T47D (cell line): Measurements from ENCODE around the gene NEMP1.
"Not testable (repeated sequence)": the region's sequence is repeated elsewhere in the genome, so short reads cannot be mapped to it uniquely, and the experiment has no call there.

Experiments
- DNase-seq, 2 experiments: peaks; one replicate each; pipeline versions ENCODE4 v3.0.0 to v3.0.0-alpha.2; 2011 to 2012; ENCODE audit warnings: low read depth in 1 of 2, low spot score in 1 of 2
- JUND ChIP-seq: IDR thresholded peaks from 2 replicates; pipeline ENCODE4 v1.6.1; 2012; ENCODE audit warnings: low read depth
- in situ Hi-C: cut with HindIII; loops from 2 replicates; pipeline ENCODE4 v1.10.0; 2016; ENCODE audit warnings: low sequenced_read_pairs, low pct_unique_long_range_greater_than_20kb

The NEMP1 gene

DNA sequence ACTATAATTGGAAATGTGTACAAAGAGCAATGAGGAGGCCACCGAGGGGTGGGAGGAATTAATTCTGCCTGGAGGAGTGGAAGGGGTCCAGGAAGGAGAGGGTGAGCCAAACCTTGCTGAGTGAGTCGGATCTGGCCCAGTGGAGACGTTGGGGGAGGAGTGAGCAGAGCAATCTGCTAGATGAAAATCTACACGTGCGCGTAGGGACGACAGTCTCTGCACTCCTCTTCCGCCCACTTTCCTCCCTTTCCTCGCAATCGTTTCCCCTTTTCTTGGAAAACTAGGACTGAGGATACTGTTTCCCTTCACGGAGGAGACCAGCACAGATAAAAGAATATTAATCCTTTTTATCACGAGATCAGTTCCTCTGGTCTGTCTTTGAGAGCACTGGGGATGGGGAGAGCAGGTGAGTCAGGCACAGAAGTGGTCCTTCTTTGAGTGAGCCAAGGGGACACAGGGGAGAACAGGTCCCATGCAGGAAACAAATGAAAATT lies 7.5 kb upstream of the NEMP1 start:
- in situ Hi-C loops = no loop called here
- DNase-seq = no peak
- no peak for TF ChIP-seq JUND

DNA sequence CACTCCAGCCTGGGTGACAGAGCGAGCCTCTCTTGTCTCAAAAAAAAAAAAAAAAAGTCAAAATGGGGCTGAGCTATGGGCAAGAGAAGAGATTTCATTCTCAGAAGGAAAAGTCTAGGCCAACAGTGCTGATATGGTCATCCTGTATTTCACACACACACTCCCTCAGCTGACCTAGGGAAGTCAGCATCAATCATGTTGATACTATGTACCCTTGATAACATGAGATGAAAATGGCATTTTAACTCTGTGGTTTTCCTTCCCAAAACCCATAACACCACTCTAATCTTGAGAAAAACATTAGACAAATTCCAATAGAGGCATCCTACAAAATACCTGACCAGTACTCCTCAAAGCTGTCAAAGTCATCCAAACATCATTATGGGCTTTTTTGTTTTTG lies 2.3 kb upstream of the NEMP1 start:
- no peak for DNase-seq
- TF ChIP-seq JUND = no peak
- in situ Hi-C loops = no loop called here

DNA sequence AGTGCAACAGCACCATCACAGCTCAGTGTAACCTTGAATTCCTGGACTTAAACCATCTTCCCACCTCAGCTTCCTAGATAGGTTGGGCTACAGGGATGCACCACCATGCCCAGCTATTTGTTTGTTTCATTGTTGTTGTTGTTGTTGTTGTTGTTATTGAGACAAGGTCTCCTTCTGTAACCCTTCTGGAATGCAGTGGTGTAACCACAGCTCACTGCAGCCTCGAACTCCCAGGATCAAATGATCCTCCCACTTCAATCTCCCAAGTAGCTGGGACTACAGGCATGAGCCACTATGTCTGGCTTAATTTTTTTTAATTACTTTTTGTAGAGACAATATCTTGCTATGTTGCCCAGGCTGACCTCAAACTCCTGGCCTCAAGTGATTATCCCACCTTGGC lies 1.2 kb upstream of the NEMP1 start:
- in situ Hi-C loops = no loop called here
- no peak for DNase-seq
- no peak for TF ChIP-seq JUND

DNA sequence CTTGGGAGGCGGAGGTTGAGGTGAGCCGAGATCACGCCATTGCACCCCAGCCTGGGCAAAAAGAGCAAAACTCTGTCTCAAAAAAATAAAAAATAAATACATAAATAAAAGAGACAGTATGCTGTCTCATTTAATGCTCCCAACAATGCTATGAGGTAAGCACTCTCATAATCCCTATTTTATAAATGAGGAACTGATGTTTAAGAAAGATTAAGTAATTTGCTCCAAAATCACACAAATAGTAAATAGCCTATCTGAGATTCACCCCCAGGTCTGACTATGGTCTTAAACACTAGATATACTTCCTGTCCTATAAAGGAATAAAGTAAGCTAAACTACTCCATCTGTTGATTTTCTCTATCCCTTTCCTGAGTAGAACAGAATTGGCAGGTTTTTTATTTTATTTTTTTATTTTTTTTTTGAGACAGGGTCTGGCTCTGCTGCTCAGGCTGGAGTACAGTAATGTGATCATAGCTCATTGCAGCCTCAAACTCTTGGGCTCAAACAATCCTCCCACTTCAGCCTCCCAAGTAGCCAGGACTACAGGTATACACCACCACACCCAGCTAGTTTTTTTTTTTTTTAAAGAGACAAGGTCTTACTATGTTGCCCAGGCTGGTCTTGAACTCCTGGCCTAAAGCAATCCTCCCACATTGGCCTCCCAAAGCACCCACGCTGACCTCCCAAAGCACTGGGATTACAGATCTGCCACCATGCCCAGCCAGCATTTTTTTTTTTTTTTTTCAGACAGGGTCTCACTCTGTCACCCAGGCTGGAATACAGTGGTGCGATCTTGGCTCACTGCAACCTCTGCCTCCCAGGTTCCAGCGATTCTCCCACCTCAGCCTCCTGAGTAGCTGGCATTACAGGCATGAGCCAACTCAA lies 4.8 kb downstream of the NEMP1 start:
- in situ Hi-C loops, DNase-seq: not testable (repeated sequence)

DNA sequence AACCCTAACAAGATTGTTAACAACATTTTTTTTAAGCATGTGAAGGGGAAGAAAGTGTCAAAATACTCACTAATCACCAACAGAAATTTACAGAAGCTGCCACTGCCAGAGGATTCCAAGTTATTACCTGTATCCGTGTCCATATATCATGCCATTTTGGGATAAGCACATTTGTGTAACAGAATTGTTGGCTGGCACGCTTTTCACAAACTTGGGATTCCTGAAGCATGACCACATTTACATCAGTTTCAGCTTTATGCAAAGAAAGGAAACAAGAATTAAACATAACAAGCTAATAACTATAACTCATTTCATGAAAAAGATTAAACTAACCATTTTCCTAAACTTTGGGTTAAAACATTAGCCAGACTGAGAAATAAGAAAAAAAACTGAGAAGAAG lies 5.9 kb downstream of the NEMP1 start:
- in situ Hi-C loops = no loop called here
- TF ChIP-seq JUND = no peak
- no peak for DNase-seq

DNA sequence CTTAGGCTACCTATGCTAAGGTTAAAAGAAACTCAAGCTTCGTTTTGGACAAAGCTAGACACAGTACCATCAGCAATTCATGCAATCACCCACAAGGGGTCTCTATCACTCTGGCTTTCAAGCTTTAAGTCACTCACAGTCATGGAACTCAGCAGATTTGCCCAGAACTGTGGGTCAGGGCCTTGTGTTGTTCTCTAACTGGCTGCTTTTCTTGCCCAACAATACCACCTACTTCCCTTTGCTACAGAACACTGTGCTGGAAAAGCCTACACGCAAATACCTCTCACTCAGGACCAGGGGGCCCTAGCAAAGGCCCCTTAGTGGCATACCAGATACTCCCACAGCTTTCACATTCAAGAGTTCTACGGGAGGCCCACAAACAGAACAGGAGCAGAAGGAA lies 9.1 kb downstream of the NEMP1 start:
- DNase-seq = peak in 1 of 2 experiments; percentile 91
- TF ChIP-seq JUND = no peak
- in situ Hi-C loops = no loop called here

DNA sequence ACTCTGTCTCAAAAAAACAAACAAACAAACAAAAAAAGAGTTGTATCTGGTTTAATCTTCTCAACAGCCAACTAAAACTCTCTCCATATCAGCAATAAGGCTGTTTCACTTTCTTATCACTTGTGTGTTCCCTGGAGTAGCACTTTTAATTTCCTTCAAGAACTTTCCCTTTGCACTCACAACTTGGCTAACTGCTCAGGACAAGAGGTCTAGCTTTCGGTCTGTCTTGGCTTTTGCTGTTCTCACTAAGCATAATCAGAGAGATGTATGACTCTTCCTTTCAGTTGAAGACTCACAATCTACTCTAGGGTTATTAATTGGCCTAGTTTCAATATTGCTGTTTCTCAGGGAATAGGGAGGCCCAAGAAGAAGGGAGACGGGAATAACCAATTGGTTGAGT lies 12.3 kb downstream of the NEMP1 start:
- in situ Hi-C loops = no loop called here
- no peak for TF ChIP-seq JUND
- no peak for DNase-seq

DNA sequence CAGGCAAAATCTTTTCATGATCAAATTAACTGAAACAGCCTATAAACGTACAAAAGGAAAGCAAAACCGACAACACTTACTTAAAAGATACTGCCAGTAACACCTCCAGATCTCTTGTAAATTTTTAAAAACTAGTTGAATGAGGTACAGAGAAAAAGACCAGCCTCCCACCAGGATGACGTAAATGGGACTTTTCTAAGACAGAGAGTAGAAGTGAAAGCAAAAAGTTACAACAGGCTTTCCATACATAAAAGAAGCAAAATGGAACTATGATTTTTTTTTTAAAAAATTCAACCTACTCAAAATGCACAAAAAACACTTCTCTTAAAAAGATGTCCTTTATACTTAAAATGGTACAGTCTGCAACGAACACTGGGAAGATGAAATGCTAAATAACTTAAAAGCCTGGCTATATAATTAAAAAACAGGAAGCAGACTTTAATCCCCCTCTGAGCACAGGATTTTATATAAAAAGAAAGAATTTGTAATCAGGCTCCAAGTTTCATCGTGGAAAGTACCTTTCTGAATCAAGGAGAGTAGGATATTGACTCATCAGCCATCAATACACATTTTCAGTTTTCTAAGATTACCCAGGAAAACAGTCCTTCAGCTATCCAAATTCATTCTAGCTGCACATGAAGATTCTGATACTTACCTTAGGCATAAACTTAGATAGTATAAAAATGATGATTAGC lies 14.5 kb downstream of the NEMP1 start:
- no peak for TF ChIP-seq JUND
- in situ Hi-C loops = no loop called here
- no peak for DNase-seq

DNA sequence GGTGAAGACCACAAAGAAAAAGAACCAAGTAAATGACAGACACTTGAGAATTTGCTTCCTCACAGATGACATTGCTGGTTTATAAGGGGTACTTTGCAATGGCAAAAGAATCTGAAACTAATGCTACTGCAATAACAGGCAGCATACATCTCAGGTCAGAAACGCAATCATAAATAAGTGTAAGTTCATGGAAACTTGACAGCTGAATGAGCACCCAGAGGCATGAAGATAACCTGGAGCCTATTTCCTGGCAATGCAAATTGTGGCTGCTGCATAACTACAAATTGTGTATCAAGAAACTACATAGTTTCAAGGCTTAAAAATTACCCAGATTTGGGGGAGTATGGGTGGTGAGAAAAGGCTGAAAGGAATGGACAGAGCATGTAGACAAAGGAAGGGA lies 20.1 kb downstream of the NEMP1 start:
- DNase-seq = no peak
- in situ Hi-C loops = no loop called here
- no peak for TF ChIP-seq JUND

DNA sequence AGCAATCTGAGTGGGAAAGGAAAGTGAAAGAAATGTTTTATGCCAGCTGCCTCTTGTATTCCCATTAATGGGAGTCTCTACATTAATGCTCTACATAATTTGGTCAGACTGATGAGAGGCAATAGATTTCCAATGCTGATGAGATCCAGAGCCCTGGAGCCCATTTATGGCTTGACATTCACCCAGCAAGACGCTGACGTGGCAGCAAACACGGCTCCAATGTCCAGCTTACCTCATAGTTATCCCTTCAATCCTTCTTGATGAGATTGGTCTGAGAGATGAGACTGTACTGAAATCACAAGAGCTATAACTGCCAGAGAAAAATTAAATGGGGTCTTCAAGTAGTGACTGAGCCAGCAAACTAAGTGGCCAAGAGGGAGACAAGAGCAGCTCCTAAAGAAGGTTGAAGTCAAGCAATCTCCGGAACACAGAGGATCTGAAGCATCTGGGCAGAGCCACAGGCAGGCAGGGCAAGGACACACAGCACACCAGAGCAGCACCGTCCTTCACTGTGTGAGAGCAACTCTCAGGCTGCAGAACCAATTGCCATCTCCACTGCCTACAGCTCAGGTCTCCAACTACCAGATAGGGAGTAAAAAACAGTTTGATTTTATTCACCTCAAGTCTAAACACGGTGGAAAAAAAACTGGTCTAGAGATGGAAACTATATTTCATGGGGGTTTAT lies 21.4 kb downstream of the NEMP1 start:
- no peak for TF ChIP-seq JUND
- DNase-seq = no peak
- in situ Hi-C loops = no loop called here

DNA sequence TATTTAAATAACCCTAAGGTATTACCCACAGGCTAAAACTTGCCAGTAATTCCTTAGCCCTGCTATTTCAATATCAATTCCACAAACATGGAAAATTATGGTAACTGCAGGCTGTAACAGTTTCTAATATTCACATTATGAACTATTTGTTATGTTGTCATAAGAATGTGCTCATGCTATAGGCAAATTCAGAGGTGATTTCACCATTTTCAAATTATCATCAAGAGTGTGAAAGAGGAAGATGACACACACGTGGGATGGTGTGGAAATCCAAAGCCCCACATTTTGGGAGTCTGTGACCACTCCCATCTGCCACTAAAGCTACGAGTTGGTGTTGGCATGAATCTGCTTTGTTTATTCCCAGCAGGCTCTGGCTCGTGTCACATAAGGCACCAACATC lies 22.8 kb downstream of the NEMP1 start:
- no peak for TF ChIP-seq JUND
- no peak for DNase-seq
- in situ Hi-C loops = no loop called here

DNA sequence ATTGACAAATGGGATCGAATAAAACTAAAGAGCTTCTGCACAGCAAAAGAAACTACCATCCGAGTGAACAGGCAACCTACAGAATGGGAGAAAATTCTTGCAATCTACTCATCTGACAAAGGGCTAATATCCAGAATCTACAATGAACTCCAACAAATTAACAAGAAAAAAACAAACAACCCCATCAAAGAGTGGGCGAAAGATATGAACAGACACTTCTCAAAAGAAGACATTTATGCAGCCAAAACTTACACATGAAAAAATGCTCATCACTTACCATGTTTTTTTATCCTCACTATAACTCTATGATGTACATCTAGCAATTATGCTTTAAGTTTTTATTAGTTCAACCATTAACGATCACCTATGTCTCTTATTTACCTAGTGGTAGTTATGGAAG lies 24.7 kb downstream of the NEMP1 start:
- in situ Hi-C loops = not testable (repeated sequence)

DNA sequence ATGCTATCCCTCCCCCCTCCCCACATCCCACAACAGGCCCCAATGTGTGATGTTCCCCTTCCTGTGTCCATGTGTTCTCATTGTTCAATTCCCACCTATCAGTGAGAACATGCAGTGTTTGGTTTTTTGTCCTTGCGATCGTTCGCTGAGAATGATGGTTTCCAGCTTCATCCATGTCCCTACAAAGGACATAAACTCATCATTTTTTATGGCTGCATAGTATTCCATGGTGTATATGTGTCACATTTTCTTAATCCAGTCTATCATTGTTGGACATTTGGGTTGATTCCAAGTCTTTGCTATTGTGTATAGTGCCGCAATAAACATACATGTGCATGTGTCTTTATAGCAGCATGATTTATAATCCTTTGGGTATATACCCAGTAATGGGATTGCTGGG lies 25.4 kb downstream of the NEMP1 start:
- in situ Hi-C loops, DNase-seq: not testable (repeated sequence)

More for the DNA sequence above, 24.7 kb downstream of the NEMP1 start:
- not testable (repeated sequence) for DNase-seq
